Stomach (tissue), 9 donors: ENCODE data around the gene RNF130. TPM values are rescaled to one million over a fixed set of nuclear protein-coding genes. Genes with fewer than 3 reads are reported as not detected.

Experiments
- DNase-seq, 2 donors: peaks; one replicate each; pipeline versions ENCODE4 v3.0.0 to v3.0.0-alpha.2; 2013 to 2019
- H3K27ac ChIP-seq, 5 donors: fragments of 200-600 bp in 4 of 5; sonication (generic) in 4 of 5; one replicate each; pipeline ENCODE4 v1.5.1; 2013 to 2019; ENCODE audit warnings: mild to moderate bottlenecking in 1 of 5, moderate library complexity in 1 of 5
- H3K27me3 ChIP-seq, 3 donors: fragments of 200-600 bp; sonication (generic); one replicate each; pipeline ENCODE4 v1.5.1; 2017 to 2019; ENCODE audit warnings: mixed run types in 1 of 3
- H3K36me3 ChIP-seq, 4 donors: fragments of 200-600 bp; sonication (generic); 1 replicate in 3 of 4; 2 replicates in 1 of 4; pipeline ENCODE4 v1.5.1; 2016 to 2019
- H3K4me1 ChIP-seq, 4 donors: fragments of 200-600 bp; sonication (generic); one replicate each; pipeline ENCODE4 v1.5.1; 2016 to 2019
- H3K4me3 ChIP-seq, 4 donors: fragments of 200-600 bp; sonication (generic) in 3 of 4; one replicate each; pipeline ENCODE4 v1.5.1; 2016 to 2019; ENCODE audit warnings: mild to moderate bottlenecking in 1 of 4
- H3K9me3 ChIP-seq, 4 donors: fragments of 200-600 bp; sonication (generic); one replicate each; pipeline ENCODE4 v1.5.1; 2016 to 2019
- EP300 ChIP-seq: sonication (generic); formaldehyde crosslinking; IDR thresholded peaks from one replicate; pipeline ENCODE4 v1.6.1; 2017; ENCODE audit warnings: antibody characterized with exemption
- POLR2A ChIP-seq, 4 donors: fragments of 450-650 bp; IDR thresholded peaks; one replicate each; pipeline ENCODE4 v1.6.1; 2016; ENCODE audit warnings: antibody characterized with exemption in 4 of 4, control low read depth in 2 of 4, mild to moderate bottlenecking in 1 of 4, moderate library complexity in 1 of 4
- POLR2AphosphoS5 ChIP-seq, 3 donors: sonication (generic); formaldehyde crosslinking; IDR thresholded peaks; one replicate each; pipeline ENCODE4 v1.6.1; 2016; ENCODE audit warnings: antibody characterized with exemption in 3 of 3
- WGBS, 5 donors: extraction: QIAGEN DNeasy Blood & Tissue Kit in 3 of 5; methylation state at CpG; one replicate each; pipeline versions ENCODE4 v1.1.5 to v1.1.7; 2013 to 2018; 5-methylcytosine and 5-hydroxymethylcytosine counted together
- intact Hi-C: fragments of 100-400 bp; cut with DNase I; formaldehyde crosslinking; loops from one replicate; pipeline ENCODE4 v1.15.1; 2023; ENCODE audit warnings: low total_unique reads
- polyA plus RNA-seq, 3 donors: library from polyadenylated mRNA; stranded (reverse); fragments of 200-250 nt; gene quantifications; one replicate each; pipeline ENCODE4 v1.2.3, GENCODE V29; 2013
- total RNA-seq, 5 donors: library from RNA; depleted of rRNA; stranded (reverse); fragments of >200 nt; gene quantifications; one replicate each; pipeline versions ENCODE4 v1.1.0 to v1.2.3, GENCODE V29; 2014 to 2016
- TF ChIP-seq, protein P1 (sequence below), 7 experiments: fragments of 450-650 bp in 4 of 7; fragments of 200-600 bp in 3 of 7; sonication (generic) in 3 of 7; IDR thresholded peaks; one replicate each; pipeline ENCODE4 v1.5.1; 2016 to 2019; ENCODE audit warnings: antibody characterized with exemption in 7 of 7, control low read depth in 2 of 7, mild to moderate bottlenecking in 1 of 7
- donor health status: healthy with polysubstance abuse.
- donor health status: Bipolar disorder and iron deficiency.
- donor health status: healthy.

The RNF130 gene
- total and polyA plus RNA-seq, 8 donors, result 27.0 to 87.8 (median 56.1) TPM

DNA sequence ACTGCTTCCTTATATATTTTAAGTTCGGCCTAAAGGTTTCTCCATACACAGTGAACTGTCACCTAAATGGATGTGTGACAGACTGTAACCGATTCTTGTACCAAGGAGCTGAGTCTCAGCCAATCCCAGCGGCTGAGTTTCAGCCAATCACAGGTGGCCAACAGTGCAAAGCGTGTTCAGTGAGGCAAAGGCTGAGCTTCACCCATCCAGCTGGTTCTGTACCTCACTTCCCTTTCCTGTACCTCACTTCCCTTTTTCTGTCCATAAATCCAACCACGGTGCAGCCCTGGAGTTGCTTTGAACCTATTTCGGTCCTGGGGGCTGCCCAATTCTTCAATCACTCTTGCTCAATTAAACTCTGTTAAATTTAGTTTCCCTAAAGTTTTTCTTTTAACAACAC lies 148.1 kb downstream of the RNF130 start:
- WGBS, 5 donors, result 81 to 87% (median 87%) methylated on average over 6 of the region's 6 CpGs
- Histone ChIP-seq H3K27me3 (no peaks in the 10 kb centered on the region), H3K36me3 (no peaks in the 10 kb centered on the region), H3K4me1 (no peaks in the 10 kb centered on the region), H3K27ac (no peak overlapping the region), H3K4me3 (no peak overlapping the region), H3K9me3 (no peaks in the 10 kb centered on the region)
- no peak for TF ChIP-seq POLR2AphosphoS5 (IDR thresholded peaks at IDR 0.05)
- TF ChIP-seq, protein P1, sequence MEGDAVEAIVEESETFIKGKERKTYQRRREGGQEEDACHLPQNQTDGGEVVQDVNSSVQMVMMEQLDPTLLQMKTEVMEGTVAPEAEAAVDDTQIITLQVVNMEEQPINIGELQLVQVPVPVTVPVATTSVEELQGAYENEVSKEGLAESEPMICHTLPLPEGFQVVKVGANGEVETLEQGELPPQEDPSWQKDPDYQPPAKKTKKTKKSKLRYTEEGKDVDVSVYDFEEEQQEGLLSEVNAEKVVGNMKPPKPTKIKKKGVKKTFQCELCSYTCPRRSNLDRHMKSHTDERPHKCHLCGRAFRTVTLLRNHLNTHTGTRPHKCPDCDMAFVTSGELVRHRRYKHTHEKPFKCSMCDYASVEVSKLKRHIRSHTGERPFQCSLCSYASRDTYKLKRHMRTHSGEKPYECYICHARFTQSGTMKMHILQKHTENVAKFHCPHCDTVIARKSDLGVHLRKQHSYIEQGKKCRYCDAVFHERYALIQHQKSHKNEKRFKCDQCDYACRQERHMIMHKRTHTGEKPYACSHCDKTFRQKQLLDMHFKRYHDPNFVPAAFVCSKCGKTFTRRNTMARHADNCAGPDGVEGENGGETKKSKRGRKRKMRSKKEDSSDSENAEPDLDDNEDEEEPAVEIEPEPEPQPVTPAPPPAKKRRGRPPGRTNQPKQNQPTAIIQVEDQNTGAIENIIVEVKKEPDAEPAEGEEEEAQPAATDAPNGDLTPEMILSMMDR (IDR thresholded peaks at IDR 0.05), result no peak
- no peak for TF ChIP-seq POLR2A (IDR thresholded peaks at IDR 0.05)
- TF ChIP-seq EP300, result no peak
- intact Hi-C loops, result no loop called here
- DNase-seq, result no peak

GRCh38 chr5:179920175-179920574 lies 151.4 kb downstream of the RNF130 start:
- Histone ChIP-seq H3K4me1 (no peaks in the 10 kb centered on the region), H3K4me3 (no peak overlapping the region), H3K36me3 (no peaks in the 10 kb centered on the region), H3K27me3 (peaks cover 0 to 5% (median 0%) of the 10 kb centered on the region in 3 donors), H3K27ac (no peak overlapping the region), H3K9me3 (no peaks in the 10 kb centered on the region)
- no peak for DNase-seq
- intact Hi-C loops, result no loop called here
- 87 to 93% (median 89%) methylated on average over 4 of the region's 4 CpGs for WGBS, 5 donors
- TF ChIP-seq EP300 (no peak), POLR2AphosphoS5 (IDR thresholded peaks at IDR 0.05) (no peak), POLR2A (IDR thresholded peaks at IDR 0.05) (no peak)
- TF ChIP-seq, protein P1 (IDR thresholded peaks at IDR 0.05), result no peak

- WGBS, 5 donors, result 79 to 91% (median 85%) methylated on average over 19 to 20 of the region's 20 CpGs
- H3K27ac ChIP-seq, result no peak overlapping the region
- no peaks in the 10 kb centered on the region for H3K9me3 ChIP-seq
- intact Hi-C loops, result loop anchor here (10.0 kb wide), 1 partner anchor 165 kb away; no protein-coding TSS in a partner anchor
- no peak for DNase-seq
- TF ChIP-seq POLR2A (IDR thresholded peaks at IDR 0.05), result no peak
- TF ChIP-seq, protein P1 (IDR thresholded peaks at IDR 0.05), result no peak
- TF ChIP-seq EP300, result no peak
- no peak overlapping the region for H3K4me3 ChIP-seq
- H3K36me3 ChIP-seq, result no peaks in the 10 kb centered on the region
- H3K27me3 ChIP-seq, result peaks cover 0 to 9% (median 0%) of the 10 kb centered on the region in 3 donors
- peaks cover 0 to under 1% (median 0%) of the 10 kb centered on the region in 4 donors for H3K4me1 ChIP-seq
Measured at GRCh38 chr5:179919487-179920060, 152.0 kb downstream of the RNF130 start.

DNA sequence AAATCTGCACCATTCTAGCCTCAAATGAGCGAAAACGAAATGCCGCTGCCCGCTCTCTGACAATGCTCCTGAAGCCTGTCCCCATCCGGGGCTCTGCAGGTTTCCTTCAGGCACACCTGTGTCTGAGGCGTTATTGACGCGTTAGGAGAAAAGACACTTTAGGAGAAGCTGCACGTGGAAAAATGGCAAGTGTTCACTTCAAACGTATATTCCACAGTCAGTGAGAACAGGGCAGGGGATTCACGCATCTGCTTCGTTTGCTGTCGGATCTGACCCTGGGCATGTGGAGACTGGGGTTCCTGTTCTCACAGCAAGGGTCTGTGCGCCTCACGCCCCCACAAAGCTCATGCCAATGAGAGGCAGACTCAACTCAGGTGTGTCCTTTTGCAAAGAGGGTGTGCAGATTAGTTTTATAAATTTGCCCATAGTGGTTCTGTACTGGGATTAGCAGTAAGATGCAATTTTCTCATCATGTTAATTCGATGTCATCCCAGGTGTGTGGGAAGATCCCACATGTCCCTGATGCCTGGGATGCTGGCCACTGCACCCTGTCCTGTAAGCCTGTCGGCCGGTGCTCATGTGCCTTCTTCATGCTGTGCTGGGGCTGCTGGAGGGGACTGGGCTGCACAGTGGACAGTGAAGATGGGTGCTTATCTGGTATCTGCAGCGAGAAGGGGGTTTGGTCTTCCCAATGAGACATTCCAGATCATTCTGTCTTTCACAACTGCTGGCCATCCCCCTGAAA lies 152.6 kb downstream of the RNF130 start:
- intact Hi-C loops, result loop anchor here (10.0 kb wide), 1 partner anchor 166 kb away; no protein-coding TSS in a partner anchor
- no peak for DNase-seq
- Histone ChIP-seq H3K9me3 (no peaks in the 10 kb centered on the region), H3K36me3 (no peaks in the 10 kb centered on the region), H3K4me3 (no peak overlapping the region), H3K4me1 (peaks cover 0 to 7% (median 0%) of the 10 kb centered on the region in 4 donors), H3K27me3 (peaks cover 0 to 9% (median 0%) of the 10 kb centered on the region in 3 donors), H3K27ac (no peak overlapping the region)
- WGBS, 5 donors, result 87 to 94% (median 91%) methylated on average over 19 of the region's 19 CpGs
- TF ChIP-seq EP300, result no peak
- no peak for TF ChIP-seq POLR2A (IDR thresholded peaks at IDR 0.05)
- TF ChIP-seq, protein P1 (IDR thresholded peaks at IDR 0.05), result no peak
- no peak for TF ChIP-seq POLR2AphosphoS5 (IDR thresholded peaks at IDR 0.05)
